HepG2 (cell line): ENCODE measurements around the gene LARP7. TPM values are rescaled to one million over a fixed set of nuclear protein-coding genes. Genes with fewer than 3 reads are reported as not detected.
A peak's percentile ranks its signal among the peaks of the same experiment; 100 is the strongest.

Experiments
- ATAD3A ChIP-seq: sonication (generic); formaldehyde crosslinking; IDR thresholded peaks from 2 replicates; pipeline ENCODE4 v1.4.0; 2020; ENCODE audit warnings: missing genetic modification reagents
- EZH2 ChIP-seq: conservative IDR thresholded peaks from 2 replicates; pipeline ENCODE4 v1.6.1; 2012; ENCODE audit warnings: mild to moderate bottlenecking, low read depth, low read length, moderate library complexity
- GTF3A ChIP-seq: sonication (generic); formaldehyde crosslinking; conservative IDR thresholded peaks from 2 replicates; pipeline ENCODE4 v1.4.0; 2020; ENCODE audit warnings: mild to moderate bottlenecking, missing genetic modification reagents
- HNF4A ChIP-seq: sonication (generic); formaldehyde crosslinking; IDR thresholded peaks from 2 replicates; pipeline ENCODE4 v1.4.0; 2020; ENCODE audit warnings: missing genetic modification reagents
- JUND ChIP-seq: sonication (generic); formaldehyde crosslinking; IDR thresholded peaks from 2 replicates; pipeline ENCODE4 v1.8.0; 2022; ENCODE audit warnings: mild to moderate bottlenecking, missing genetic modification reagents
- NFE2L1 ChIP-seq: sonication (generic); formaldehyde crosslinking; IDR thresholded peaks from 2 replicates; pipeline ENCODE4 v1.4.0; 2020; ENCODE audit warnings: missing genetic modification reagents, mild to moderate bottlenecking, borderline replicate concordance
- SIN3A ChIP-seq: IDR thresholded peaks from 2 replicates; pipeline ENCODE4 v1.6.1; 2011; ENCODE audit warnings: low read depth, mild to moderate bottlenecking, control low read depth, low read length, borderline replicate concordance
- SIX4 ChIP-seq: sonication (generic); formaldehyde crosslinking; IDR thresholded peaks from 2 replicates; pipeline ENCODE4 v1.4.0; 2020; ENCODE audit warnings: missing genetic modification reagents
- SNAPC4 ChIP-seq: sonication (generic); formaldehyde crosslinking; IDR thresholded peaks from 2 replicates; pipeline ENCODE4 v1.4.0; 2020; ENCODE audit warnings: mild to moderate bottlenecking, missing genetic modification reagents
- SP1 ChIP-seq, 2 experiments: fragments of 450-650 bp in 1 of 2; sonication (generic) in 1 of 2; formaldehyde crosslinking in 1 of 2; IDR thresholded peaks; 2 replicates each; pipeline versions ENCODE4 v1.4.0 to v1.6.1; 2016 to 2020; ENCODE audit warnings: missing genetic modification reagents in 1 of 2
- SSRP1 ChIP-seq: IDR thresholded peaks from 2 replicates; pipeline ENCODE4 v1.6.1; 2016; ENCODE audit warnings: control low read depth
- THAP9 ChIP-seq: sonication (generic); formaldehyde crosslinking; IDR thresholded peaks from 2 replicates; pipeline ENCODE4; 2020; ENCODE audit warnings: missing genetic modification reagents, mild to moderate bottlenecking, borderline replicate concordance
- THRA ChIP-seq: sonication (generic); formaldehyde crosslinking; IDR thresholded peaks from 2 replicates; pipeline ENCODE4 v1.4.0; 2020; ENCODE audit warnings: missing genetic modification reagents, borderline replicate concordance
- ZNF232 ChIP-seq: sonication (generic); formaldehyde crosslinking; IDR thresholded peaks from 2 replicates; pipeline ENCODE4 v1.4.0; 2020; ENCODE audit warnings: missing genetic modification reagents, borderline replicate concordance
- ZNF558 ChIP-seq: sonication (generic); formaldehyde crosslinking; IDR thresholded peaks from 2 replicates; pipeline ENCODE4 v1.9.0; 2022; ENCODE audit warnings: mild to moderate bottlenecking, missing genetic modification reagents, borderline replicate concordance
- ZNF720 ChIP-seq: sonication (generic); formaldehyde crosslinking; IDR thresholded peaks from 2 replicates; pipeline ENCODE4 v1.4.0; 2020; ENCODE audit warnings: missing genetic modification reagents
- ZNF891 ChIP-seq: sonication (generic); formaldehyde crosslinking; IDR thresholded peaks from 2 replicates; pipeline ENCODE4 v1.5.0; 2020; ENCODE audit warnings: mild to moderate bottlenecking, missing genetic modification reagents
- ZUFSP ChIP-seq: sonication (generic); formaldehyde crosslinking; IDR thresholded peaks from 2 replicates; pipeline ENCODE4 v1.9.0; 2021; ENCODE audit warnings: missing genetic modification reagents, mild to moderate bottlenecking, borderline replicate concordance
- polyA plus RNA-seq, 8 experiments: library from polyadenylated mRNA; depleted of rRNA in 3 of 8; stranded (reverse) in 7 of 8; unstranded in 1 of 8; fragments of >200 nt; fragmentation: Illumina TruSeq in 4 of 8; extraction: Trizol in 4 of 8; gene quantifications; 2 replicates each; pipeline versions ENCODE4 v1.2.1 to v1.2.3, GENCODE V29; 2011 to 2016; ENCODE audit warnings: low read depth in 4 of 8, missing spikeins in 1 of 8, mixed read lengths in 1 of 8; ENCODE audit not compliant: insufficient read depth in 1 of 8
- total RNA-seq, 5 experiments: library from RNA; depleted of rRNA; stranded (reverse); fragments of >200 nt; fragmentation: Illumina TruSeq; extraction: Trizol; gene quantifications; 2 replicates each; pipeline ENCODE4 v1.2.3, GENCODE V29; 2016; ENCODE audit warnings: low read depth in 1 of 5

LARP7 gene
- total and polyA plus RNA-seq, 2 of the 13 experiments (the other 11 are each of a cell fraction or from before 2014, with no cell fraction given): 9.7 to 37.1 TPM

GRCh38 chr4:112636688-112637551, at the start of gene LARP7, which contains the start of gene ZGRF1 (continued):
- TF ChIP-seq SIN3A: peak; percentile 98
- TF ChIP-seq SP1 (IDR thresholded peaks at IDR 0.05): no peak
- TF ChIP-seq SP1 (CRISPR knock-in tag; IDR thresholded peaks at IDR 0.05): peak; percentile 83
- no peak for TF ChIP-seq EZH2
- TF ChIP-seq ZUFSP: no peak
- TF ChIP-seq SIX4 (CRISPR knock-in tag): no peak; the same call in 1 of the 2 replicates
- no peak for TF ChIP-seq JUND (CRISPR knock-in tag)
- no peak for TF ChIP-seq ZNF558
- no peak; the same call in 1 of the 2 replicates for TF ChIP-seq THRA
- no peak for TF ChIP-seq GTF3A (CRISPR knock-in tag)
- TF ChIP-seq HNF4A (CRISPR knock-in tag): peak; percentile 24; the same call in 1 of the 2 replicates
- no peak for TF ChIP-seq SNAPC4 (CRISPR knock-in tag)
- 0 out of 2 replicates have a peak, but pooled peaks have one; percentile 63 for TF ChIP-seq ZNF891 (CRISPR knock-in tag)
- TF ChIP-seq SSRP1 (CRISPR knock-in tag): no peak
- TF ChIP-seq ATAD3A: no peak
- TF ChIP-seq ZNF720: no peak
- peak; percentile 89 for TF ChIP-seq THAP9 (CRISPR knock-in tag)
- no peak for TF ChIP-seq NFE2L1 (CRISPR knock-in tag)
- peak; percentile 84; the same call in 1 of the 2 replicates for TF ChIP-seq ZNF232 (CRISPR knock-in tag)
